Uterus (tissue), 4 donors: ENCODE data around the gene MROH2A. TPM values are rescaled to one million over a fixed set of nuclear protein-coding genes. Genes with fewer than 3 reads are reported as not detected.

Experiments used
- DNase-seq, 2 donors: peaks; one replicate each; pipeline ENCODE4 v3.0.0-alpha.2; 2019 to 2020
- H3K27ac ChIP-seq, 2 donors: fragments of 200-600 bp; sonication (generic); 1 replicate in 1 of 2; 2 replicates in 1 of 2; pipeline ENCODE4 v1.5.1; 2016 to 2018
- H3K27me3 ChIP-seq, 2 donors: fragments of 200-600 bp; sonication (generic); one replicate each; pipeline ENCODE4 v1.5.1; 2018 to 2019; ENCODE audit warnings: control low read depth in 1 of 2
- H3K36me3 ChIP-seq, 2 donors: fragments of 200-600 bp; sonication (generic); one replicate each; pipeline ENCODE4 v1.5.1; 2019; ENCODE audit warnings: control low read depth in 1 of 2
- H3K4me1 ChIP-seq, 2 donors: fragments of 200-600 bp; sonication (generic); one replicate each; pipeline ENCODE4 v1.5.1; 2018 to 2019; ENCODE audit warnings: control low read depth in 1 of 2
- H3K4me3 ChIP-seq, 2 donors: fragments of 200-600 bp; sonication (generic); 1 replicate in 1 of 2; 2 replicates in 1 of 2; pipeline ENCODE4 v1.5.1; 2018 to 2019; ENCODE audit warnings: mild to moderate bottlenecking in 1 of 2
- H3K9me3 ChIP-seq, 2 donors: fragments of 200-600 bp; sonication (generic); one replicate each; pipeline ENCODE4 v1.5.1; 2019; ENCODE audit warnings: control low read depth in 1 of 2
- POLR2A ChIP-seq, 2 donors: fragments of 450-650 bp; IDR thresholded peaks; one replicate each; pipeline ENCODE4 v1.6.1; 2016; ENCODE audit warnings: antibody characterized with exemption in 2 of 2, mild to moderate bottlenecking in 1 of 2, moderate library complexity in 1 of 2
- intact Hi-C: fragments of 100-400 bp; cut with DNase I; formaldehyde crosslinking; loops from one replicate; pipeline ENCODE4 v1.15.1; 2023; ENCODE audit warnings: low total_unique reads
- total RNA-seq, 4 donors: library from RNA; depleted of rRNA in 3 of 4; stranded (reverse); fragments of >200 nt in 3 of 4; gene quantifications; one replicate each; pipeline versions ENCODE4 v1.1.0 to v1.2.4, GENCODE V29; 2014 to 2023
- TF ChIP-seq, protein P1 (sequence below), 4 experiments: fragments of 200-600 bp in 2 of 4; fragments of 450-650 bp in 2 of 4; sonication (generic) in 2 of 4; IDR thresholded peaks; one replicate each; pipeline ENCODE4 v1.5.1; 2016 to 2019; ENCODE audit warnings: antibody characterized with exemption in 4 of 4, mild to moderate bottlenecking in 2 of 4, moderate library complexity in 1 of 4
- donor health status: DM: yes; HTN: yes; CAD: no.

The MROH2A gene
- total RNA-seq, 4 donors from 2014 or later, result not detected

DNA sequence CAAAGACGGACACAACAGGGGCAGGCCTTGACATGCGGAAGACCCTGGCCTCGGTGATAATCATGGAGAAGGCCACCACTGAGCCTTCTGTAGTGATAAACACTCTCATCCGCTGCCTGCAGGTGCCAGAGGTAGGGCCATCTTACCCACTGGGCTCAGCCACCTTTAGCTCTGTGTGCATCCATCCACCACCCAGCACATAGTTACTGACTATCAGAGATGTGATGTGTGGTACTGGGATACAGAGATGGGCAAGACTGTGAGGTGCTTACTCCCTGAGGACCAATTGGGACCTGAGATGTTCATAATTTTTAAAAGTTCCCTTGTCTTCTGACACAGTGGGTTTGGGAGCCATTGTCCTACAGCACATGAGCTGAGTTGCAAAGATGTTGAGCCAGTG, 1.6 kb downstream of the MROH2A start:
- Histone ChIP-seq H3K4me1 (no peaks in the 10 kb centered on the region), H3K36me3 (no peaks in the 10 kb centered on the region), H3K4me3 (no peak overlapping the region), H3K27ac (no peak overlapping the region), H3K9me3 (no peaks in the 10 kb centered on the region), H3K27me3 (no peaks in the 10 kb centered on the region)
- no peak for DNase-seq
- intact Hi-C loops, result no loop called here
- TF ChIP-seq POLR2A (IDR thresholded peaks at IDR 0.05), result no peak
- TF ChIP-seq, protein P1, sequence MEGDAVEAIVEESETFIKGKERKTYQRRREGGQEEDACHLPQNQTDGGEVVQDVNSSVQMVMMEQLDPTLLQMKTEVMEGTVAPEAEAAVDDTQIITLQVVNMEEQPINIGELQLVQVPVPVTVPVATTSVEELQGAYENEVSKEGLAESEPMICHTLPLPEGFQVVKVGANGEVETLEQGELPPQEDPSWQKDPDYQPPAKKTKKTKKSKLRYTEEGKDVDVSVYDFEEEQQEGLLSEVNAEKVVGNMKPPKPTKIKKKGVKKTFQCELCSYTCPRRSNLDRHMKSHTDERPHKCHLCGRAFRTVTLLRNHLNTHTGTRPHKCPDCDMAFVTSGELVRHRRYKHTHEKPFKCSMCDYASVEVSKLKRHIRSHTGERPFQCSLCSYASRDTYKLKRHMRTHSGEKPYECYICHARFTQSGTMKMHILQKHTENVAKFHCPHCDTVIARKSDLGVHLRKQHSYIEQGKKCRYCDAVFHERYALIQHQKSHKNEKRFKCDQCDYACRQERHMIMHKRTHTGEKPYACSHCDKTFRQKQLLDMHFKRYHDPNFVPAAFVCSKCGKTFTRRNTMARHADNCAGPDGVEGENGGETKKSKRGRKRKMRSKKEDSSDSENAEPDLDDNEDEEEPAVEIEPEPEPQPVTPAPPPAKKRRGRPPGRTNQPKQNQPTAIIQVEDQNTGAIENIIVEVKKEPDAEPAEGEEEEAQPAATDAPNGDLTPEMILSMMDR (IDR thresholded peaks at IDR 0.05), result no peak

DNA sequence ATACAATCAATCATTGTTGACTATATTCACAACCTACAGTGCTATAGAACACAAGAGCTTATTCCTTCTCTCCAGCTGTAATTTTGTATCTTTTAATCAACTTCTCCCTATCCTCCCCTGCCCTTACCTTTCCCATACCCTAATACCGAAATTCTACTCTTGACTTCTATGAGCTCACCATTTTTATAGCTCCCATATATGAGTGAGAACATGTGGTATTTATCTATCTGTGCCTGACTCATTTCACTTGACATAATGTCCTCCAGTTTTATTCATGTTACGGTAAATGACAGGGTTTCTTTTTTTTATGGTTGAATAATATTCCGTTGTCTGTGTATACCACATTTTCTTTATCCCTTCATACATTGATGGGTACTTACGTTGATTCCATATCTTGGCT, 2.6 kb downstream of the MROH2A start:
- Histone ChIP-seq H3K36me3 (no peaks in the 10 kb centered on the region), H3K27ac (no peak overlapping the region), H3K4me3 (no peak overlapping the region), H3K9me3 (no peaks in the 10 kb centered on the region), H3K27me3 (no peaks in the 10 kb centered on the region), H3K4me1 (no peaks in the 10 kb centered on the region)
- intact Hi-C loops, result no loop called here
- TF ChIP-seq, protein P1 (IDR thresholded peaks at IDR 0.05), result no peak
- TF ChIP-seq POLR2A (IDR thresholded peaks at IDR 0.05), result no peak
- DNase-seq, result no peak

DNA sequence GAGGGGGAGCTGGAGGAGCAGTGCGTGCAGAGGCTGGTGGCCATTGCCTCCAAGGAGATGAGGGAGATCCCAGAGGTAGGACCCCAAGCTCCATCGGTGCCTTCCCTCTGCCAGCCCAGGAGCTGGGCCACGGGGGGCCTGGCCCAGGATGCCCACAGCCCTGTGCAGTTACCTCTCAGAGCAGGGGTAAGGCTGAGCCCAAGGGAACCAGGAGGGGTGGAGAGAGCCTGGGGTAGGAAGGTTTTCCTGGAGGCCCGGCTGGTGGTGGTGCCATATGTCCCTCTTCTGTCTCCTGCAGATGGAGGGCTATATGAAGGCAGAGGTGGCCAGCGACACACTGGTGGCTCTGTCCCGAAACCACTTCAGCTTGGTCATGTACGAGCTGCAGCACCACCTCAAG, 11.4 kb downstream of the MROH2A start:
- no peak overlapping the region for H3K4me3 ChIP-seq
- no peaks in the 10 kb centered on the region for H3K4me1 ChIP-seq
- no peak overlapping the region for H3K27ac ChIP-seq
- no peaks in the 10 kb centered on the region for H3K36me3 ChIP-seq
- H3K9me3 ChIP-seq, result no peaks in the 10 kb centered on the region
- no peaks in the 10 kb centered on the region for H3K27me3 ChIP-seq
- DNase-seq, result no peak
- no peak for TF ChIP-seq POLR2A (IDR thresholded peaks at IDR 0.05)
- TF ChIP-seq, protein P1 (IDR thresholded peaks at IDR 0.05), result no peak
- intact Hi-C loops, result no loop called here

DNA sequence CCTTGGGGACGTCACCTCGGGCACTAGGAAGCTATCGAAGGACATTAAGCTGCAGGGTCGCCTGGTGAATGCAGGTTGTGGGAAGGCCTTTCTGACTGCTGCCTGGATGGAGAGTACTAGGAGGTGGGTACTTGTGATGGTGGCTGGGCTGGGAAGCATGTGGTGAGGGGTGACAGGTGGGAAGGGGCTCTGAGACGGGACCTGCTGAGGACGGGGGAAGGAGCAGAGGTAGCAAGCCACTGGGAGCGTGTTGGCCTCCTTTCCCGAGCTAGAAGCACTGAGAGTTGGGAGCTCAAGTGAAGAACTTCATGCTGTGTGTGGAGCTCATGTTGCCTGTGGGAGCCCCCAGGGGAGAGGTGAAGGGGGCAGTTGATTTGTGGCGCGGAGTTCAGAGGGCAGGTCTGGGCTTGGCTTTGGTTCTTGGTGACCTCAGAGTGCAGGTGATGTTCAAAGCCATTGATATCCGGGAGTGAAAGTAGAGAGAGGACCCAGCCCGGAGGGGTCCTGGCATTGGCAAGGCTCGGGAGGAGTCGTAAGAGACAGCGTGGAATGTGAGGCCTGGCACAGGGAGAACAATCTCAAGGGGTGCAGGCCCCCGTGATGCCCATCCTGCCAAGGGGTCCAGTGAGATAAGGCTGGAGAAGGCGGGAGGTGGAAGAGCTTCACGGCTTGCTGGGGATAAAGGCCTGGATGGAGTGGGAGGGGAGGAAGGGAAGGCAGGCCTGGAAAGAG, 13.2 kb downstream of the MROH2A start:
- Histone ChIP-seq H3K4me1 (no peaks in the 10 kb centered on the region), H3K9me3 (no peaks in the 10 kb centered on the region), H3K36me3 (no peaks in the 10 kb centered on the region), H3K4me3 (no peak overlapping the region), H3K27ac (no peak overlapping the region), H3K27me3 (no peaks in the 10 kb centered on the region)
- TF ChIP-seq POLR2A (IDR thresholded peaks at IDR 0.05), result no peak
- TF ChIP-seq, protein P1 (IDR thresholded peaks at IDR 0.05), result no peak
- intact Hi-C loops, result no loop called here
- no peak for DNase-seq

DNA sequence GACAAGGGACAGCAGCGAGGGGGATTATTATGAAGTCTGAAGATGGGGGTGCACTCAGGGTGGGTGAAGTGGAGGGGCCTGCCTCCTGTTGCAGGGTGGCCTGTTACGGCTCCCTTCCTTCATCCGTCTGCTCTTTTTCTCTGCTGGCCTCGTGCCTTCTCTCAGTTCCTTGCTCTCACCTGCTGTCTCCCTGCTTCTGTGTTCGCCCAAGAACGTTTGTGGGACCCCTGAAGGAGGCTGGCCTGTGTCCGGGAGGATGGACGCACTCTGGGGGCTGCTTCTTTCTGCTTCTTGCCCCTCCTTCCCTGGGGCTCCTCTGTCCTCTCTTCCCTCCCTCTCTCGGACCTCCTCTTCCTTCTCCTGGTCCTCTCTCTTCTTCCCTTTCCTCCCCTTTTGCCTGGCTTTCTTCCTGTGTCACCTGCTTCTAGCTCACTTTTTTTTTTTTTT, 13.8 kb downstream of the MROH2A start:
- H3K27ac ChIP-seq, result no peak overlapping the region
- TF ChIP-seq, protein P1 (IDR thresholded peaks at IDR 0.05), result no peak
- no peak for TF ChIP-seq POLR2A (IDR thresholded peaks at IDR 0.05)
- no peaks in the 10 kb centered on the region for H3K27me3 ChIP-seq
- no peaks in the 10 kb centered on the region for H3K9me3 ChIP-seq
- no peaks in the 10 kb centered on the region for H3K36me3 ChIP-seq
- intact Hi-C loops, result no loop called here
- no peaks in the 10 kb centered on the region for H3K4me1 ChIP-seq
- H3K4me3 ChIP-seq, result no peak overlapping the region
- no peak for DNase-seq
